ENCODE results near the gene WDR74. TPM values are rescaled to one million over a fixed set of nuclear protein-coding genes. Genes with fewer than 3 reads are reported as not detected.
A peak's percentile ranks its signal among the peaks of the same experiment; 100 is the strongest.

WDR74 gene
- total and polyA plus RNA-seq, 9 of the 15 experiments (the other 6 are each of a cell fraction or from before 2014, with no cell fraction given), result 32.7 to 210 (median 114) TPM

GRCh38 chr11:62856333-62856895 is 17.0 kb upstream of the WDR74 start (continued):
- TF ChIP-seq ZBTB40 (IDR thresholded peaks at IDR 0.05) (peak; percentile 8; the same call in 1 of the 2 replicates), ZBTB40 (CRISPR knock-in tag; IDR thresholded peaks at IDR 0.05) (no peak), ZNF253 (CRISPR knock-in tag; conservative IDR thresholded peaks at IDR 0.05) (no peak), ZNF592 (IDR thresholded peaks at IDR 0.05) (0 out of 2 replicates have a peak, but pooled peaks have one; percentile 6), THRAP3 (IDR thresholded peaks at IDR 0.05; ENCODE audit: borderline replicate concordance) (peak; percentile 88; the same call in 1 of the 2 replicates), ARID2 (IDR thresholded peaks at IDR 0.05) (0 out of 2 replicates have a peak, but pooled peaks have one; percentile 43), TCF3 (CRISPR knock-in tag; IDR thresholded peaks at IDR 0.05) (peak; percentile 1; the same call in 1 of the 2 replicates), ZBTB34 (CRISPR knock-in tag; IDR thresholded peaks at IDR 0.05) (0 out of 2 replicates have a peak, but pooled peaks have one; percentile 16), ZC3H4 (CRISPR knock-in tag; IDR thresholded peaks at IDR 0.05; ENCODE audit: borderline replicate concordance) (0 out of 2 replicates have a peak, but pooled peaks have one; percentile 91), ID3 (CRISPR knock-in tag; IDR thresholded peaks at IDR 0.05) (no peak), ID3 (tag; IDR thresholded peaks at IDR 0.05) (0 out of 2 replicates have a peak, but pooled peaks have one; percentile 12)

Measured in K562 (cell line).